Heart right ventricle (tissue), 16 donors: ENCODE data around the gene CAVIN1. TPM values are rescaled to one million over a fixed set of nuclear protein-coding genes. Genes with fewer than 3 reads are reported as not detected.

Experiments used
- ATAC-seq, 8 donors: fragments of 200-7000 bp; cut with Tn5 transposase; one replicate each; pipeline ENCODE4 v1.9.1; 2020; ENCODE audit warnings: mild to moderate bottlenecking in 8 of 8, moderate library complexity in 8 of 8, moderate number of reproducible peaks in 1 of 8
- DNase-seq, 2 donors: peaks; one replicate each; pipeline ENCODE4 v3.0.0-alpha.2; 2020
- H3K27ac ChIP-seq, 10 donors: fragments of 200-600 bp; sonication (generic) in 2 of 10; one replicate each; pipeline versions ENCODE4 v1.5.0 to v1.8.0; 2020 to 2022; ENCODE audit warnings: mild to moderate bottlenecking in 3 of 10
- H3K27me3 ChIP-seq, 7 donors: fragments of 200-600 bp; one replicate each; pipeline ENCODE4 v1.8.0; 2021 to 2022; ENCODE audit warnings: mild to moderate bottlenecking in 2 of 7
- H3K36me3 ChIP-seq, 9 donors: fragments of 200-600 bp; sonication (generic) in 1 of 9; one replicate each; pipeline versions ENCODE4 v1.5.0 to v1.8.0; 2020 to 2022; ENCODE audit warnings: mild to moderate bottlenecking in 2 of 9
- H3K4me1 ChIP-seq, 9 donors: fragments of 200-600 bp; sonication (generic) in 1 of 9; one replicate each; pipeline versions ENCODE4 v1.5.0 to v1.8.0; 2020 to 2022; ENCODE audit warnings: mild to moderate bottlenecking in 4 of 9
- H3K4me3 ChIP-seq, 10 donors: fragments of 200-600 bp; sonication (generic) in 2 of 10; one replicate each; pipeline versions ENCODE4 v1.5.0 to v1.8.0; 2020 to 2022; ENCODE audit warnings: mild to moderate bottlenecking in 7 of 10, moderate library complexity in 2 of 10
- H3K9me3 ChIP-seq, 11 donors: fragments of 200-600 bp in 10 of 11; sonication (generic) in 2 of 11; one replicate each; pipeline versions ENCODE4 v1.5.0 to v1.8.0; 2013 to 2022; ENCODE audit warnings: mild to moderate bottlenecking in 2 of 11, control low read depth in 1 of 11, moderate library complexity in 1 of 11
- CTCF ChIP-seq, 9 donors: fragments of 200-600 bp; sonication (generic) in 2 of 9; IDR thresholded peaks; one replicate each; pipeline versions ENCODE4 v1.5.0 to v1.8.0; 2021 to 2022; ENCODE audit warnings: antibody characterized with exemption in 9 of 9, mild to moderate bottlenecking in 5 of 9, moderate library complexity in 1 of 9
- WGBS, 2 donors: extraction: QIAGEN DNeasy Blood & Tissue Kit; methylation state at CpG; one replicate each; pipeline ENCODE4 v1.1.7; 2013; ENCODE audit warnings: inconsistent platforms in 1 of 2; 5-methylcytosine and 5-hydroxymethylcytosine counted together
- intact Hi-C, 10 donors: fragments of 100-400 bp; cut with DNase I; formaldehyde crosslinking; loops; one replicate each; pipeline versions ENCODE4 v1.11.1 to v1.14.2; 2022
- polyA plus RNA-seq, 2 donors: library from polyadenylated mRNA; stranded (reverse); fragments of 200-250 nt; gene quantifications; one replicate each; pipeline ENCODE4 v1.2.3, GENCODE V29; 2013
- total RNA-seq, 10 donors: library from RNA; stranded (reverse); fragmentation: NEBNext Ultra II Directional in 3 of 10; extraction: Animal tissue kit (Norgen Biotek cat#: 25700) in 3 of 10; gene quantifications; one replicate each; pipeline versions ENCODE4 v1.2.1 to v1.2.4, GENCODE V29; 2021 to 2023
- donor health status: Arrhythmogenic right ventricular cardiomyopathy.
- donor health status: ischemic (EF 13 %, LVEDD 7.1; RV severe dilation, severe dysfunction).
- donor health status: healthy with polysubstance abuse.
- donor health status: DM: no; HTN: yes; CAD: no.
- donor health status: DM: no; HTN: no; CAD: no.
- donor health status: ischemic (EF 25% LVEDD 6.9; RV normal size, moderate dysfunction).
- donor health status: ischemic (EF 25% LVEDD 5.7; RV mildly dilated, moderate dysfunction).
- donor health status: healthy.
- donor health status: DM: yes; HTN: yes; CAD: no.
- donor health status: Ischemic cardiomyopathy.
- donor health status: ischemic (EF 35%, LVEDD 5.7; RV mildly dilated, moderate dysfunction).
- donor health status: nonischemic (EF 11% LVEDD 7.7; RV severe dilation, severe dysfunction).
- donor health status: DM: yes; HTN: yes; CAD: no.
- donor health status: PGD.
- donor health status: ischemic (EF 29% LVEDD 5.4; RV normal size, mild dysfunction).
- donor health status: nonischemic (EF 23%, LVEDD 6.1; RV moderate dilation, normal function).

Gene CAVIN1
- total and polyA plus RNA-seq, 12 donors = 131 to 300 (median 228) TPM

GRCh38 chr17:42389899-42390298, 33.2 kb downstream of the CAVIN1 start:
- intact Hi-C loops = loop anchor here in 4 of 10 donors (2.0 to 5.0 kb wide), 4 partner anchors 17 to 68 kb away; no protein-coding TSS in a partner anchor
- H3K27ac ChIP-seq = peak overlapping the region in 6 of 10 donors; percentile 81 to 100 (median 98)
- TF ChIP-seq CTCF (IDR thresholded peaks at IDR 0.05) = no peak

GRCh38 chr17:42389135-42389417, 34.0 kb downstream of the CAVIN1 start:
- no peak for DNase-seq
- Histone ChIP-seq H3K9me3 (no peaks in the 10 kb centered on the region), H3K4me1 (peaks cover 0 to 45% (median 31%) of the 10 kb centered on the region in 9 donors), H3K36me3 (peaks cover 0 to 6% (median 0%) of the 10 kb centered on the region in 9 donors), H3K4me3 (peak overlapping the region in 9 of 10 donors; percentile 25 to 100 (median 47)), H3K27me3 (no peaks in the 10 kb centered on the region), H3K27ac (peak overlapping the region; percentile 81 to 100 (median 92))
- WGBS, 2 donors = 0 to 3% methylated on average over 11 of the region's 11 CpGs
- intact Hi-C loops = loop anchor here in 4 of 10 donors (2.0 to 5.0 kb wide), 4 partner anchors 18 to 67 kb away; no protein-coding TSS in a partner anchor
- no peak for TF ChIP-seq CTCF (IDR thresholded peaks at IDR 0.05)
- ATAC-seq = peak in 2 of 8 donors; percentile 21 to 32

More at GRCh38 chr17:42389899-42390298, 33.2 kb downstream of the CAVIN1 start:
- ATAC-seq = no peak
- Histone ChIP-seq H3K4me3 (no peak overlapping the region), H3K4me1 (peaks cover 0 to 37% (median 28%) of the 10 kb centered on the region in 9 donors), H3K36me3 (no peaks in the 10 kb centered on the region), H3K9me3 (no peaks in the 10 kb centered on the region), H3K27me3 (no peaks in the 10 kb centered on the region)
- WGBS, 2 donors = 96 to 97% methylated on average over 5 of the region's 5 CpGs
- no peak for DNase-seq

- TF ChIP-seq CTCF (IDR thresholded peaks at IDR 0.05) = peak in 3 of 9 donors; percentile 2 to 32 (median 26)
- peak within 1 kb of the TSS; percentile 95 to 100 (median 100) for H3K27ac ChIP-seq
- ATAC-seq (peak; percentile 95 to 99 (median 98)), DNase-seq (peak; percentile 100)
- intact Hi-C loops = loop anchor here in 4 of 10 donors (2.0 to 5.0 kb wide), 4 partner anchors 18 to 66 kb away; no protein-coding TSS in a partner anchor
- peaks cover 0 to 10% (median 0%) of the 10 kb centered on the region in 9 donors for H3K36me3 ChIP-seq
- 0 to 1% methylated on average over 44 of the region's 44 CpGs for WGBS, 2 donors
- peaks cover 0 to 50% (median 35%) of the 10 kb centered on the region in 9 donors for H3K4me1 ChIP-seq
- H3K27me3 ChIP-seq = no peaks in the 10 kb centered on the region
- H3K4me3 ChIP-seq = peak within 1 kb of the TSS; percentile 67 to 100 (median 90)
- no peaks in the 10 kb centered on the region for H3K9me3 ChIP-seq
Measured at GRCh38 chr17:42388381-42389134, 34.5 kb downstream of the CAVIN1 start, which contains the start of gene STAT3. Gene STAT3, minus strand, starts transcription at chr17:42388442. Its CDS starts 39,926 bp downstream, at chr17:42348516.

GRCh38 chr17:42387661-42388380, 35.2 kb downstream of the CAVIN1 start:
- intact Hi-C loops = loop anchor here in 4 of 10 donors (2.0 to 5.0 kb wide), 4 partner anchors 19 to 66 kb away; no protein-coding TSS in a partner anchor
- no peaks in the 10 kb centered on the region for H3K9me3 ChIP-seq
- TF ChIP-seq CTCF (IDR thresholded peaks at IDR 0.05) = no peak
- peaks cover 0 to 57% (median 39%) of the 10 kb centered on the region in 9 donors for H3K4me1 ChIP-seq
- H3K36me3 ChIP-seq = peaks cover 0 to 17% (median 0%) of the 10 kb centered on the region in 9 donors
- peak; percentile 36 to 51 for DNase-seq
- ATAC-seq = peak in 7 of 8 donors; percentile 23 to 52 (median 32)
- WGBS, 2 donors = 0% methylated on average over 50 to 62 of the region's 62 CpGs
- H3K27ac ChIP-seq = peak overlapping the region; percentile 95 to 100 (median 100)
- H3K27me3 ChIP-seq = no peaks in the 10 kb centered on the region
- H3K4me3 ChIP-seq = peak overlapping the region; percentile 67 to 100 (median 90)
